8988T (cell line): ENCODE measurements around the gene CHKB.
A peak's percentile ranks its signal among the peaks of the same experiment; 100 is the strongest.

ENCODE experiments used
- DNase-seq: peaks from one replicate; pipeline ENCODE4 v3.0.0; 2011

CHKB gene

DNA sequence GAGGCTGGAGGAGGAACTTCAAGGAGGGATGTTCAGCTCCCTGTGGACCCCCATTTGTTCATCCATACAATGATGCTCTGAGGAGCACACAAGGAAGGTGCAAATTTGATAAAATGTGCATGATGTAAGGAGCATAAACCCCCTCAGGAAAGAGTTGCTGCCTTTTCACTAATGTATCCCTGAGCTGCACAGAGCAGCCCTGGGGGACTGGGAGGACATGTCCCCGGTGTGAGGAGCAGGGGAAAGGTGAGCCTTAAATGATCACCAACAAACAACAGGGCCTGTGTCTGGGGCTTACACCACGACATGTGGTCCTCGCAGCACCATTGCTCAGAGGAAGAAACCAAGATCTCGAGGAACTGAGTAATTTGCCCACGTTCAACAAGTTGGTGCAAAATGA lies 14.4 kb upstream of the CHKB start:
- no peak for DNase-seq

DNA sequence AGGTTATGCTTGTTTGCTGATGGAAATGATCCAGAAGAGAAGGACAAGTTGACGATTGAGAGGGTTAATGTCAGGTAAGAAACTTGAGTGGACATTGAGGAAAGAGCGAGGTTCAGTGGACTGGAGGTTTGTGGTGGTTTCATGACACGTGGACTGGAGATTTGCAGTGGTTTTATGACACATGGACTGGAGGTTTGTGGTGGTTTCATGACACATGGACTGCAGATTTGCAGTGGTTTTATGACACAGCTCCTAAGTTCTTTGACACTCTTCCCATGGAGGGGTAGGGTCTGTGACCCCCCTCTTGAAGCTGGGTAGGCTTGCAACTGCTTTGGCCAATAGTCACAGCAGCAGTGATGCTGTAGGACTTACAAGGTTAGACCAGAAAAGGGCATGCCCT lies 12.5 kb upstream of the CHKB start:
- DNase-seq = no peak

DNA sequence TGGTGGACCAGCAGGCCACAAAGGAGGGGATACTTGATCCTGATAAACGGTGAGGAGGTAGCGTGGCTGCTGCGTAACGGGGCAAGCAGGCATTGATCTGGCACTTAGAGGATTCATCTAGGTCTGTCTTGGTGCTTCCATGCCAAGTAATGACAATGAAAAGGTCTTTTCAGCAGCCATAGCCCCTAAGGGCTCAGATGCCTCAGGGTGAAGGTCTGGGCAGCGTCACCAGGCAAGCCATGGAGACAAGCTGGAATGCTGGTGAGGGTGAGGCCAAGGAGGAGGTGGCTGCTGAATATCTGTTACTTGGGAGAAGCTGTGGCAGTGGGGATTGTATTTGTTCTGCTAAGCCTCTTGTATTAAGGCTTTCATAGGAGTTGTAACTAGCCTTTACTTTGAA lies 4.8 kb upstream of the CHKB start:
- DNase-seq = no peak

DNA sequence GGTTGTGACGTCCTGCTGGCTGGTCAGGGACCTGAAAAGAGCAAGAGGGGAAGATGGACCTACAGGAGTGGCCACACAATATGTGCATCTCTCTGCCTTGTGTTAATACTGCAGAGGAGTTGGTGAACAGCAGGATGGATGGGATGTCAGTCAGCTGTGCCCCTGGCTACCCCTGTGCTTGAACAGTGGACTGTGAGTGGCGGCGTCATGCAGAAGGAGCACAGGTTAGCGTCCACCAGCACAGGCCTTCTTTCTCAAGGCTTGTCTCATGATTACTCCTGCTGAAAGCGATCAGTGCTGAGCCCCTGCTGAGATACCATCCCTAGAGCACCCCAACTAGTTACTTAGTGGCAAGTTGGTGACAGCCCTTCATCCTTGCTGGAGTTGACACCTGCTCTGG lies 3.8 kb upstream of the CHKB start:
- DNase-seq = no peak

DNA sequence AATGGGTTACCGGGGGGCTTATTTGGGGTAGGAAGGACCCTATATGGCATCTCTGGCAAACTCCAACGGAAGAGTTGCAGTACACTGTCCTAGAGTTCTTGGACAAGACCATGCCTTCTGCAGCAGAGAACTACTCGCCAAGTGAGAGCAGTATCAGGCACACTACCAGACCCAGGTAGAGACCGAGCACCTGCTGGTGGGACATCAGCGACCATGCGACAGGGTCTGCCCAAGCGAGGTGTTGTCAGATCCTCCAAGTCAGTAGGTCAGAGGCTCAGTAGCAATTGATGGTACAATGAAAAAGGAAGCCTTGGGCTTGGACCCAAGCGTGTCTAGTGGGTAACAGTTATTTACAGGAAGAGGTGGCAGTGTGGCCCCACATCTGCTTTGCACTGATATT lies 3.1 kb upstream of the CHKB start:
- DNase-seq = no peak

DNA sequence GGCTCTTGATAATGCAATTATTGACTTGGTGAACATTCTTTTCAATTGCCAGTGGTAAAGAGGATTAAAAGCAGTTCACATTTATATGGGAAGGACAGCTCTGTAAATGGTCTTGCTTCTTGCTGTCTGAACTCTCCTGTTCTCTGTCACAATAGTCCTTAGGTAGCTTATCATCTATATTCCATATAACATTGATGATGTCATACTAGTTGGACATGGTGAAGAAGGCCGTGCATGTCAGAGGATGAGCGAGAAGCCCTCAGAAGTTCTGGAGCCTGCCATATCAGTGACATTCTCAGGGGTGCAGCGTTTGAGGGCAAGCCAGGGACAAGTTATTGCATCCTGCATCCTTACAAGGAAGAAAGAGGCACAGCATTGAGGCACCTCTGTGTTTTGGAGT lies 2.6 kb upstream of the CHKB start:
- no peak for DNase-seq

DNA sequence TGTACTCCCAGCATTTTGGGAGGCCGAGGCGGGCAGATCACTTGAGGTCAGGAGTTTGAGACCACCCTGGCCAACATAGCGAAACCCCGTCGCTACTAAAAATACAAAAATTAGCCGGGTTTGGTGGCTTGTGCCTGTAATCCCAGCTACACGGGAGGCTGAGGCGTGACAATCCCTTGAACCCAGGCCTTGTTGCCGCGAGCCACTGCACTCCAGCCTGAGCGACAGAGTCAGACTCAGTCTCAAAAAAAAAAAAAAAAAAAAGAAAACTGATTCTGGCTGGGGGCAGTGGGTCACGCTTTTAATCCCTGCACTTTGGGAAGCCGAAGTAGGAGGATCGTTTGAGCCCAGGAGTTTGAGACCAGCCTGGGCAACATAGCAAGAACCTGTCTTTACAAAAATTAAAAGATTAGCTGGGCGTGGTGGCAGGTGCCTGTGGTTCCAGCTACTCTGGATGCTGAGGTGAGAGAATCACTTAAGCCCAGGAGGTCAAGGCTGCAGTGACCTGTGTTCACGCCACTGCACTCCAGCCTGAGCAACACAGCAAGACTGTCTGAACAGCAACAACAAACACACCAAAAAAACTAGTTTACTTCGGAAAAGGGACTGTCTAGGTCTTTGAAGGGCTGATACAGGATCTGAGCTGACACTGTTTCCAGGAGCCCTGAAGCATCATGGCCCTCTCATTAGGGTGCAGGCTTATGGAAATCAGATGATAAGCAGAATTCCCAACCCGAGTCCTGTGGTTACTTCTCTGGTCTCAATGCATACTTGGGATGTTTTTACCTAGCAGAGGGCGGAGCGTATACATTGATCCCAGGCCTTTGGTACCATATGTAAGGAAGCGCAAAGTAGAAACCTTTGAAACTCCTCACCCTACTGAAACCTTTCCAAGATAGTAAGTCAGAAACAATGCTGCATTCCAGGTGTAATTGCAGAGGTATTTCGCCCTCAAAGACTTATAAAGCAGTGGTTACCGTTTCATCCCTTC lies 1.8 kb upstream of the CHKB start:
- DNase-seq = no peak

DNA sequence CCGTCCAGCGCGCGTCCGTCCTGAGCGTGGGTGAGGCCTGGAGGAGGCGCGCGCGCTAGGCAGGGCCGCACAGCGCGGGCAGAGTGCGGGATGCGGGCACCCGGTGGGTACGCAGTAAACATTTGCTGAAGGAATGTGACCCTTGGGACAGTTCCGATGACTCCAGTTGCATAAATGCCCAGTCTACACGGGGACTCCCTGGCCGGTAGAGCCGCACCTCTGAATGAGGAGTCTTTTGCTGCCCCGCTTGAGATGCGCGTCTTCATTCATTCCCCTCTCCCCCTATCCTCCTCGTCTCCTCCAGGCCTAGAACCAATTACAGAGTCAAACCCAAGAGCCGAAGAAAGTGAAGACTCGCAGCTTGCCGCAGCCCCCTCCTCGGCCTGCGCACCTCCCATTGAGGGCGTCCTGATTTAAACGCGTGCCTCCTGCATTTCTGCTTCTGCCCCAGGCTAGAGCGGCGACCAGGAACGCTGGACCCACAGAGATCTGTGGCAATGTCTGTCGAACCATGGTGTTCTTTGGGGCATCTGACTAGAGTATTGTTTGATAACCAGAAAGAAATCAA lies 729 bp upstream of the CHKB start:
- DNase-seq = no peak

DNA sequence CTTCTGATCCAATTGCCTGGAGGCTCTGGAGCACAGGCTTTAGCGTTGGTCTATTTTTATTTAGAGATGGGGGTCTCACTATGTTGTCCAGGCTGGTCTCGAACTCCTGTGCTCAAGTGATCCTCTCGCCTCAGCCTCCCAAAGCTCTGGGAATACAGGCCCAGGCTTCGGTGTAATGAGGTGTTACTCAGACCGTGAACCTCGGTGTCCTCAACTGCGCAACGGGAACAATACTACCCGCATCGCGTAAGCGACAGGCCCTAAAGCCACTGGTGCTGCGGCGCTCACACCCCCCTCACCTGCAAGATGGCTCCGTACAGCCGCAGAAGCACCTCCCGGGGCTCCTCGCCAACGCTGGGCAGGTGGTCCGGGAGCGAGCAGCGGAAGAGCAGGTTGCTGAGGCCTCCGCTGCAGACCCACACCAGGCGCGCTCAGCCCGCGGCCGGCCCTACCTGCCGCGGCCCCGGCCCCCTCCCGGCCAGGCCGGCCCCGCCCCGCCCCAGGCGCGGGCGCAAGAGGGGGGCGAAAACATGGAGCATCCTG lies 628 bp downstream of the CHKB start:
- no peak for DNase-seq

DNA sequence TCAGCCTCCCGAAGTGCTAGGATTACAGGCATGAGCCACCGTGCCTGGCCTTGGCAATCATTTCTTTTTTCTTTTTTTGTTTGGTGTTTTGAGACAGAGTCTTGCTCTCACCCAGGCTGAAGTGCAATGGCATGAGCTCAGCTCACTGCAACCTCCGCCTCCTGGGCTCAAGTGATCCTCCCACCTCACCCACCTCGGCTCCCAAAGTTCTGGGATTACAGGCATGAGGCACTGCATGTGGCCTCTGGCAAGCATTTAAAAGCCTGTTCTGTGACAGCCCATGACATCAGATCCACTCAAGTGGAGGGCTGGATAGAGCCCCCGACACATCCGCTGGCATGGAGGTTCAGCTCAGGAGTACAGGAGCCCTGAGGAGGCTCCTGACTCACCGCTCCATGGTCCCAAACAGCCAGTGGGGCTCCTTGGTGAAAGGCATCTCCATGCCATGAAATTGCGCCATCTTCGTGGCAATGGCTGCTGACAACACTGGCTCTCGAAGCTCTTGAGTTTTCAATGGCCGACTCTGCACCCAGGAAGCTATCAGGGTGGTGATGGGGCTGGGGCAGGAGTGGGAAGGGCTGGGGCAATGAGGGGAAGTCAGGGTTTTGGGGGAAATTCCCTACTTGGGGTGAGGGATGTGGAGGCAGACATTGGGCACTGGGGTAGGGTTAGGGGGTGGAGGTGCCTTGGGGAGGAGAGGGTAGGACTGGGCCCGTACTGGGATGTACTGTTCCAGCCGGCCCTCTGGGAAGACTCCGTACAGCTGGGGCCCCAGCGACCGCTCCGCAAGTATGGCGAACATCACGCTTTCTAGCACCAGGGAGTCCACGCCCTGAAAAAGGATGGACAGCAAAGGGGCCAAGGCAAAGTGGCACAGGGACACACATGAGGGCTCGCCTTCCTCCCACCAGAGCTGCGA lies 1.4 kb downstream of the CHKB start:
- no peak for DNase-seq

DNA sequence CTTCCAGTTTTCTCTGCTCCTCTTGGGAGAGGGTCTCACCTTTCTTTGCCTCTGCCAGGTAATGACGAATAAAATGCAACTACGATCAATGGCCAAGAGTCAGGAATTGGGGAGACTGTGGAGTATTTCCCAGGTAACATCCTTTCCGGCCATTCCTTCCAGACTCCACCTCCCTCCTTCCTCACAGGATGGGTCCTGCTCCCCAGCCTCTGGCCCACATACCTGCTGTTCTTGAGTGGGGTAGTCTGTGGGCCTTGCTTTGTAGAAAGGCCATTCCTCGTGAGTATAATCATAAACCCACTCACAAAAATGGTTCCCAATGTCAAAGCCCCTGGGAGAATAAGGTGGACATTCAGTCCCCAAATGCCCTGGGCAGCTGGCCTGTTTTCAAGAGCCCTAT lies 2.9 kb downstream of the CHKB start:
- DNase-seq = no peak

DNA sequence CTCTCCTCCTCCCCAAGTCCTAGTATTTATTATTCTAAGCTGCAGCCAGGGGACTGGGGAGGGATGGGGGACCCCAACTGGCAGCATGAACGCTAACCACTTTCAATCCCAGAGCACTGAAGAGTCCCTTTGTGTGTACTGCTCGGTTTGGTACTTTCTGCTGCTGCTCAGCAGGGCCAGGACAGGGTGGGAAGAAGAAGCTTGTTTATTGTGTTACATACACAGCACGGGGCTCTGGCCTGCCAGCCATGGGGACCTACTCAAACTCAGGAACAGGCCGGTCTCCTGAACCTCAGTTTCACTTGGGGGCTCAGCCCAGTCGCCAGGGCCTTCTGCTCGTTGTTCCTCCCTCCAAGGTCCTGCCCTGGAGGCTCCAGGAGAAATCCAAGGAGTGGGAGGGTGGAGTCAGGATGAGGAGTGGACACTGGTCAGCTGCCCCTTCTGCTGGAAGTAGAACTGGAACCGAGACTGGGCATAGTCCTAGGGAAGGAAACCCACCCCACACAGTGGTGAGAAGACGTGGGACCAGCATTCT lies 3.8 kb downstream of the CHKB start:
- no peak for DNase-seq

DNA sequence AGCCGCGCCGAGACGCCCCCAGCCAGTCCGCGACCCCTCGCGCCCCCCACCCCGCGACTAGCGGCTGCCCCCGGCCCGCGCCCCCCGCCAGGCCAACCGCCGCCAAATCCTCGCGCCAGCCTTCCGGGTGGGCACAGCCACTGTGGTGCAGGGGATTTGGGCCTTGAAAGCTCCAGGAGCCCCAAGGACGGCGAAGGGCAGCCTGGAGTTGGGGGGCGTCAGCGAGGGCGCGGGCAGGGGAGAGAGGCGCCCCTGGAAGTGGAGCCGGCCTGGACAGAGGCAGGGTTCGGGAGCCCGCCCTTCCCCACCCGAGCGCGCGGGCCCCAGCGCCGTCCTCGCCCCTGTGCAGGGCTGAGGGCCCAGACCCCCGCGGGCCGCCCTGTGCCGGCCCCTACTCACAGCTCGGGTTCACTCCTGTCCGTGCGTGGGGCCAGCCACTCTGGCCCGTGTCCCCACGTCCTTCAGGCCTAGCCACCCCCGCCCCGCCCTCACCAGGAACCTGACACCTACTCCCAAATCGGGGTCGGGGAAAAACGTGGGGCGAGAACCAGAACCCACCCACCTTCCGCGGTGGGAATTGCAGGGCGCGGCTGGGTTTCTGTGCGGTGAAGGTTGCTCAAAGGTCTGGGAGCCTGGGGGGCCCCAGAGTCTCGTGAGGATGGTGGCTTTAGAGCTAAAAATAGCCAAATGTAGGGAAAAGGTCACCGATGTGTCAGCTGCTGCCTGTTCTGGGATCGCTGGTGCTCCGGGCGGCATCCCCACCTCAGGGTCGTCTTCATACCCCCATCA lies 4.5 kb downstream of the CHKB start, which contains the start of gene CPT1B:
Gene CPT1B (minus strand): TSS at position 441 of the 789 bp plus-strand sequence. CDS start 512 bp downstream, outside the sequence.
- DNase-seq = no peak

DNA sequence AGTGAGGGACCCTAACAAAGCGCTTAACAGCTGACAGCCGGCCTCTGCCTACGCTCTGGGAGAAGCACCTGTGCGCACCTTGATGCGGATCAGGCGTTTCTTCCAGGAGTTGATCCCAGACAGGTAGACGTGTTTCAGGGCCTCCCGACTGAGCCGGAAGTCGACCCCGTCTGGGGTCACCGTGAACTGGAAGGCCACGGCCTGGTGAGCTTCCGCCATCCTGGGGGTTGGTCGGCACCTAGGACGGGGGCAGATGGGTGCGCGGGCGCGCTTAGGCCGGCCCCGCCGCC lies 5.0 kb downstream of the CHKB start:
- no peak for DNase-seq

DNA sequence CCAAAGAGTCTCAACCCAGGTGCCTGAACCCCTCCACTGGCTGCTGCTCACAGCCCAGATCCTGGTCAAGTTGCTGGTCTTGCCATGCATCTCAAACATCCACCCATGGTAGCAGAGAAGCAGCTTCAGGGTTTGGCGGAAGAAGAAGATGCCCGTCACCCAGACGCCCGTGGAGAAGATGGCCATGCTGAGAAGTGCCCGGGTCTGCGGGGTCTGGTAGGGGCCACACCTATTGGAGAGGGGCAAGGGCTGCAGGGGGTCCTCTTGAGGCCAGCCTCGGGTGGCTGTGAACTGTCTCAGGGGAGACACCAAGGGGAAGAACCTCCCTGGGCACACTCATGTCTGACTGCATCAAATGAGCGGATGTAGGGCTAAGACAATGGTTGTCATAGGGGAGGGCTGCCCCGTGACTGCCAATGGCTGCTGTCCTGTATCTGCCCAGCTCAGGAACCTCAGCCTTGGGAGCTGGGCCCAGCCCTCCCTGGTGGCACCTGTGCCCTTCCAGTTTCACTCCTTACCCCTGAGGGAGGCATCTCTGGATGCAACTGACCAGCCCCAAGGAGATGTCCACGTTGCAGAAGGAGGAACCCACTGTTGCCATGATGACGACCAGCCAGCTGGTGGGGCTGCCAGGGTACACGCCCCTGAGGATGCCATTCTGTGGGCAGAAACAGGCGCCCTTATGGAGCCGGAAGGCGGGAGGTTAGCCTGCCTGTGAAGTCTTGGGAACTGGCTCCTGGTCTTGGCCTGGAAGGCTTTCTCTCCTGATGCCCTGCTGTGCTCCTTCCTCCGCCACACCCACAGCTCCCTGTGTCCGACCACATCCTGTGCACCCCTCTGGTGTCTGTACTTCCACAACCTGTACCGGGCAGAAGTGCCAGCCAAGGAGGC lies 5.6 kb downstream of the CHKB start:
- DNase-seq = no peak

DNA sequence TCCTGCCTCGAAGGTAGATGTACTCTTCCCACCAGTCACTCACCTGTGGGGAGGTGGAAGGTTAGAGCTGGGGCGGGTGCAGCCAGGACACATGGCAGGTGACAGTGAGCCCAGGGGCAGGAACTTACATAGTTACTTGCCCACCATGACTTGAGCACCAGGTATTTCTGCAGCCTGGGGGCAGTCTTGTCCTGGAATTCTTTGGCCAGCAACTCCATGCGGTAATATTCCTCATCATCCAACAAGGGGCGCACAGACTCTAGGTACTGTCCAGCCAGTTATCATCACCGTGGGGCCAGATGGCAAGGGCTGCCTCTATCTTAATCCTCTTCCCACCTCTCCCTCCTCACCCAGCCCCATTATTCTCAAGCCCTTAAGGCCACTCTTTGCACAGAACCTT lies 6.6 kb downstream of the CHKB start:
- peak; percentile 93 for DNase-seq

DNA sequence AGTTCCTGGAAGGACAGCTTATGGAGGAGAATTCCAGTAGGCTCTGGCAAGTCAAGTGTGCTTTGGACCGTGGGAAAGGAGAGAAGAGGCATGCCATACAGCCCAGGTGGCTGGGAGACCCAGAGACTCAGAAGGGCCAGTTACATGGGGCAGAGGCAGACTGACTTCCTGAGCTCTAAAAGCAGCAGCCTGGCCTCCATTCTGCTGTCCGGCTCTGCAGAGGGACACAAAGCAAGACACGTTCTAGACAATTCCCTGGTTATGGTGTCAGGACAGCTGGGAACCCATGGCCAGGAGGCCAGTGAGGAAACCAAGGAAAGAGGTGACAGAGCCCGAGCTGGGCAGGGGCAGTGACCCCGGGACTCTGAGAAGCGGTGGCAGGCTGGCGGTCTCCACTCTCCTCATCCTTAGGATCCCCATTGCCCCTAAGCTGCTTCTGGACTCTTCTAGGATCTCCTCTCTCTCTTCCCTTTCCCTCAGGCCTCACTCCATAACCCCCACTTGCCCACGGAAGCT lies 7.2 kb downstream of the CHKB start:
- DNase-seq = no peak

DNA sequence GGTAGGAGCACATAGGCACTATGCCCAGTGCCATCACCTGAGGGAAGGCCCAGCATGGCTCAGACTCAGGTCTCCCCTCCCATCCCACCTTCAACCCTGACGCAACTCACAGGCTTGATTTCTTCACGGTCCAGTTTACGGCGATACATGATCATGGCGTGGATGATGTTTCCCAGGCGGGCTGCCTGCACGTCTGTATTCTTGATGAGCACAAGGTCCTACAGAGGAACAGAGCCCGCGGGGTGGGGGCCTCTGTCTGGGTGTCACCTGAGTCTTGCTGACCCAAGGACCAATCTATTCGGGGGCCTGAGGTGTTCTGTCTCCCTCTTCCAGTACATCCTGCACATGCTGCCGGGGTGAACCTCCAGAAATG lies 8.3 kb downstream of the CHKB start:
- DNase-seq = no peak

DNA sequence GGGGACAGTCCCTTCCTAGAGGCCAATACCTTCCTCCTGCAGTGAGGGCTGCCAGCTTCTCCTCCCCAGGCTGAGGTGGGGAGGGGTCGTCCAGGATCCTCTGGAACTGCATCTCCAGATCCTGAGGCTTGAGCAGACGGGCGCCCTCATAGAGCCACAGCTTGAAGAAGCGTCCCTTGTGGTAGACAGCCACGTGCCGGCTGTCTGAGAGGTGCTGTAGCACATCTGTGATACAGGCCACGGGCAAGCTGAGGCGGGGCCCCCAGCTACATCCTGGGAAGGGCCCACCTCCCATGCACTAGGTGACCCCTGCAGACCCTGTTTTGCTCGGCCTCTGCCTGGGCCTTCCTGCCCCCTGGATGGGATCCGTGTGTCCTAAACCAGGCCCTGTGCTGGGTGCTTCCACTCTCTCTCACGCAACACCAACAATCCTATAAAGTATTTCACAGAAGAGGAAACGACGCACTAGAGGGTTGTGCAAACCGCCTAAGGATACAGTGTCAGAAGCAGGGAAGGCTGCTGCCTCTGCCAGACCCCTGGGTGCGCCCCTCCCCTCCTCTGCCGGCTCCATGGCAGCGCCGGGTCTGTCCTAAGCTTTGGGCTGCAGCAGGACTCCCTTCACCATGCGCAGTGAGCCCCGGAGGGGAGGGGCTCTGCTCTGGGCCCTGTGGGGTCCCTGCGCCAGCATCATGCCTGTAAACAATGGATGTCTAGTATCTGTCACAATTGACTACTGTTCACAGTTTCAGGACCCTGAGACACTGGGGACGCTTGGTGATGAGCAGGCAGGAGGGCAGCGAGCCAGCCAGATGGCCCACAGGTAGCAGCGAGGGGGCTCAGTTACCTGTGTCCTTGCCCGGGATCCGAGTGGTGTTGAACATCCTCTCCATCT lies 8.9 kb downstream of the CHKB start:
- no peak for DNase-seq

DNA sequence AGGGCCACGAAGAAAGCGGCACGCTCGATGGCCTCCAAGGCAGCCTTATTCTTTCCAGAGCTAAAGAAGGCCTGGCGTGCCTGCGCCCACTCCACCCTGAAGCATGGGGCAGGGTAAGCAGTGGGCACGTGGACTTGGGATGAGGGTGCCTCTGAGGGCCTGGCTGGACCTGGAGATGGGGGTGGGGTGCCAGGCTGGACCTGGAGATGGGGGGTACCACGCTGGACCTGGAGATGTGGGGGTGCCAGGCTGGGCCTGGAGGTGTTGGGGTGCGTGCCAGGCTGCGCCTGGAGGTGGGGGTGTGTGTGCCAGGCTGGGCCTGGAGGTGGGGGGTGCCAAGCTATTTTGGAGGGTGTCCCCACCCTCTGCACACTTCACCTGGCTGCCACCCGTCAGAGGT lies 9.7 kb downstream of the CHKB start:
- DNase-seq = no peak
